ENCODE measurements around the gene MATK.
A peak's percentile ranks its signal among the peaks of the same experiment; 100 is the strongest.

The MATK gene

GRCh38 chr19:3814648-3815047 is 28.5 kb upstream of the MATK start:
- no peak for DNase-seq

DNA sequence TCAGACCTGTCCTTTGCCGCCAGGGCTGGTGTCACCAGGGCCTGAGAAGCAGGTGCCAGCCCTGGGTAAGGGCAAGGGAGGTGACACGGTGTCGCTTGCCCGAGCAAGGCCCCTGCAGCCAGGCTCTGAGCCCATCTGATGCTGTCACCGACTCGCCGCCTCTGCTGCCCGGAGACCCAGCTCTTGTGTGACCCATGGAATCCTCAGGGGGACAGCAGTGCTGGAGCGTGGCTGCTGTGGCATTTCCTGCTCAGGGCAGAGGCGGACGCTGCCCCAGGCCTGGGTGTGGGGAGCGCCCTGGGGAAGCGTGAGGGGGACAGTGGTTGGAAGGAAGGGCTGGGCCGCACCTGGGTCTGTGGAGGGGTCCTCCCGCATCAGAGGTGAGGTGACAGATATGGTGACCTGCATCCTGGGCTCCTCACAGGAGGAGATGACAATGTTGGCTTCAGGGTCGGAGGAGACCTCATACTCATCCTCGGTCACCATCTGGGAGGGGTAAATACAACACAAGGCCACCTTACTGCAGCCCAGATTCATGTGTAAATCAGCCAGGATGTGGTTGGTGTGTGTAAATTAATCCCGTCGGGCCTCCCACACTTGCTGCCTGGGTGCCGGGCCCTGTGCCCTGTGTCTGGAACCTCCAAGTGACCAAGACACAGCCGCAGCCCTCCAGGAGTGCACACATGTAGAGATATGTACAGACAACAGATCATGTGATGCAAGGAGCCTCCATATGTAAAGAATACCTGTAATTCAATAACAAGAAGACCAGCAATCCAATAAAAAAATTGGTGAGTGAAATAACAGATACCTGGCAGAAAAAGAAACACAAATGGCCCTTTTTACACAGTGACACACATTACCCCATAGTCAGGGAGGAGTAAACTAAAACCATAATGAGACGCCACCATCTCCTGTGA is 27.6 kb upstream of the MATK start:
- DNase-seq = no peak

DNA sequence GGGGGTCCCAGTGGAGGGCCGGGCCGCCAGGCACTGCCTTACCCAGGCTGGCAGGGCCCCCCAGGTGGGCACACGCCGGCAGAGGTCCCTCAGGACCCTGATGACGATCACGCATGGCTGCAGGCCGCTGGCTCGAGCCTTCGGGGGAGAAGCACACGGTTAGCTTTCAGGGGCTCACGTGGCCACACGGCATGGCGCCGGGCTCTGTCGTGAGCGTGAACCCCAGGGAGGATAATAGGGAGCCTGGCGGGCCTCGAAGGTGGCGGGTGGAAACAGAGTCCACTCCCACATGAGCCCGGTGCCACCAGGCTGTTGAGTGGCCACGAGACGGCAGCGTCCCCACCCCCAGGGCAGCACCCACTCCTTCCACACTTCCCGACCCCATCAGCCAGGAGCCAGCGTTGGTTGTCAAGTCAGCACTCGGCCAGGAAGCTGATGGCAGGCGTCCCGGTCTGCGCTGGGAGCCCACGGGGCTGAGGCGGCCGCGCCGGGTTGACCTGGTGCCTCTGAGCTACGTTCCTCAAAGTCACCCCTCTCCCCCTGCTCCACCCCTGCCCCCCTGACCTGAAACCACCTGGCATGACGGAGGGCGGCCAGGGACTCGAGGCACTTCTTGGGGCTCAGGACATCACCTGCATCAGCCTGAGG is 24.7 kb upstream of the MATK start:
- DNase-seq = no peak

DNA sequence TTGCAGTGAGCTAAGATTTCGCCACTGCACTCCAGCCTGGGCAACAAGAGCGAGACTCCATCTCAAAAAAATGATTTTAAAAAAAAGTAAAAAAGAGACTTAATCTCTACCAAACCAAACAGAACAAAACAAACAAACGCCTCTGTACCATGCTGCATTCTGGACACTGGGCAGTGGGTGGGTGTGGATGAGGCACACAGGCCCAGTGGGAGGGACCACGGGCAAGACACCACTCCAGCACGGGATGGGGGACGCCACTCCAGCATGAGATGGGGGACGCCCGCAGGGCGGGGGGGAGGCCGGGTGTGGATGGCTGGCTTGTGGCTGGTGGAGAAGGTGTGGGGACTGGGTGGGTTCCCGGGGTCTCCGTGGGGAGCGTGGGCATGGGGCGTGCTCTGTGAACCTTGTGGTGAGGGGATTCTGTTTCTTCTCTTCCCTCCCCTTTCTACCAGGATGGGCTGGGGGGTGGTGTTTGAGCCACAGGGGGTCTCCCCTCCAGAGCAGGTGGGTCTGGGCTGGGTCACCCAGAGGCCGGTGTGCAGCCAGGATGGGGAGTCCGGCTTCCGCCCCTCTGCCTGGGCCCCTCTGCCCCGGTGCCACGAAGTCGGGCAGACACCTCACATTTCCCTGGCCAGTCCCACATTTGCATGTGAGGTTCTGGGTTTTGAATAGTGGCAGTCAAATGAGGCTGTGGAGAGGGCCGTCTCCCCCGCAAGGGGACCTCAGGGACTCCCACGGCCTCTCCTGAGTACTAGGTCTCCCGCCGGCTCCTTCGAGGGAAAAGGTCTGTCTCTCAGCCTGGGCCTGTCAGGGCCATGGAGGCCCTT is 23.9 kb upstream of the MATK start:
- no peak for DNase-seq

DNA sequence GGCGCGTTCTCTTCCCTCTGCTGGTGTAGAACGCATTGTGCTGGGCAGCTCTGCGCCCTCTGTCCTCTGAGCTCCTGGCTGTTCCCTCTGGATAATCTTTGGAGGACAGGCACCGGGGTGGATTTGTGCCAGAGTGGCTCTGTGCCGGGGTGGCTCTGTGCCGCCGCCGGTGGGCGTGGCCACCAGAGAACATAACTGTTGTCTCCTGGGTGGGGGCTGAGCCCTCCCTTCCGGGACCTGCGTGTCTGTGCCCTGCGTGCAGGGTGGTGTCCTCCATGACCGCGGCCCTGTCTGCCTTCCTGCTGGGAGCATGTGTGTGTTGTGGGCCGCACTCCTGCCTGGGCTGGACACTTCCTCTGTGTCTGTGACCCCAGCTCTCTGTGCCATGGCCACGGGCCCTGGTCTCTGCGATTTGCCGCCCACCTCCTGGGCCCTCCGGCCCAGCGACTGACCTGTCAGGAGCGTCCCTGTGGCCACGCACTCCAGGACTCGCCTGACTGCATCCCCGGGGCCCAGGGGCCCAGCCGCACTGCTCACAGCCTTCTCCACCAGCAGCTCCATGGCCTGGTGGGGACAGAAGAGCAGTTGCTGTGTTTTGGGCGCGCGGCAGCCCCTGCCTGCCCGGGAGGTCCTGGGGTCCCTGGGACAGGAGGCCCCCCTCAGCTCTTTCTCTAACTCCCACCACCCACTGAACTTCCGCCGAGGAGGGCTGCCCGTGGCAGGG is 22.4 kb upstream of the MATK start:
- no peak for DNase-seq

GRCh38 chr19:3807574-3808354 is 21.6 kb upstream of the MATK start:
- no peak for DNase-seq

DNA sequence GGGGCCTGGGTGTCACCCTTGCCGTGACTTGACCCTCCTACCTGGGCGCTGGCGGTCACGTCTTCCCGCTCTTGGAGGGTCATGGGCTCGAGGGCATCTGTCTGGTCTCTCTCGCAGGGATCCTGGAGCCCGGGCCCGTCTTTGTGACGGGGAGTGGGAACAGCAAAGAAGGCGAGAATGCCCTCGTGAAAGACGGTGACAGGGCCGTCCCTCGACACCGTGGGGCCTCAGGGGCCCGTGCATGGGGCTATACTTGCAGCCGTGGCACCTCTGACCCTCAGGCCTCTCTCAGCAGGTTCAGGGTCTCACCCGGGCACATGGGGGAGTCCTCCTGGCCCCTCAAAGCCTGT is 20.9 kb upstream of the MATK start:
- DNase-seq = no peak

DNA sequence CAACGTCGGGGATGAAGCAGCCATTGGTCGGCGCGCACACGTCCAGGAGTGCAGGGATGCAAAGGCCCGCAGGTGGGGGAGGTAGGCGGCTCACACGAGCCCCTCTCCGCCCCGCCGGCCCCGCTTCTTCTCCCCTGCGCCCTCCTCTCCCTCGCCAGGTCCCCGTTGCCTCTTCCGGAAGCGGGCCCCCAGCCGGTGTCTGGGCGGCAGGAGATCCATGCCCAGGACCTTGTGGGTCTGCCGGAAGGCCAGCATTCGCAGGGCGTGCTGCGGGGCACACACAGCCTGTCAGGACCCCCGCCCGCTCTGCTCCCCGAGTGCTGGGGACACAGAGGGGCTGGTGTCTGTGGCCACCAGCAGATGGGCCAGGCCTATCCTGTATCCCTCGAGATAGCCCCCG is 19.7 kb upstream of the MATK start:
- DNase-seq = no peak

GRCh38 chr19:3804429-3804828 is 18.2 kb upstream of the MATK start:
- no peak for DNase-seq

GRCh38 chr19:3803986-3804385 is 17.8 kb upstream of the MATK start:
- DNase-seq = no peak

GRCh38 chr19:3803114-3803888 is 17.1 kb upstream of the MATK start:
- no peak for DNase-seq

- peak; percentile 72 for DNase-seq
These were observed 15.4 kb upstream of the MATK start for GRCh38 chr19:3801412-3802096.

DNA sequence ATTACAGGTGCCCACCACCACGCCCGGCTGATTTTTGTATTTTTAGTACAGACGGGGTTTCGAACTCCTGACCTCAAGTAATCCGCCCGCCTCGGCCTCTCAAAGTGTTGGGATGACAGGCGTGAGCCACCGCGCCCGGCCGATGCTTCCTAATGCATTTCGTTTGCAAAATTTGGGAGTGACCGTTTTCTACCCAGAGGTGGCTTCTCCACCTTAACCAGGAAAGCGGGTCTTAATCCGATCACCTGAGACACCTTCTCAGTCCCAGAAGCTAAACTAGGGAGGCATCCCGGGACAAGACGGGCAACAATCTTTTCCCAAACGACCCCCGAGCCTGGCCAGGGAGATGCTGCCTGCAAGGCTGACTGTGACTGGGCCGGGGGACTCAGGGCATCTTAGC is 14.8 kb upstream of the MATK start:
- DNase-seq = no peak

DNA sequence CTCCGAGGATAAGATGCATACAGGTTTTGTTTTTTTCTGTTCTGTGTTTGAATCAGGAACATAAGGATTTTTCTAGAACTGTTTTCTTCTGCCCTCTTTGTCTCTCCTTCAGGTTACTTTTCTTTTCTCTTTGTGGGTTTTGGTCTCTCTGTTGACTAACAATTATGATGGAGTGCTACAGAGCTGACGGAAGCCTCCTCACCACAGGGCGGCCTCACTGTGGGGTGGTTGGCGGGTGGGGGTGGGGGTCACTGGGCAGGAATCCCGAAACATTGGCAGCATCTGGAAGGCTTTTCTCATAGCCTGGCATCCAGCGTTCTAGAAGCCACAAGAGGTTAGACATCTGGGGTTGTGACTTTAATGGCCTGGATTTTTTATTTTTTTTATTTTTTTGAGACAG is 12.0 kb upstream of the MATK start:
- no peak for DNase-seq

DNA sequence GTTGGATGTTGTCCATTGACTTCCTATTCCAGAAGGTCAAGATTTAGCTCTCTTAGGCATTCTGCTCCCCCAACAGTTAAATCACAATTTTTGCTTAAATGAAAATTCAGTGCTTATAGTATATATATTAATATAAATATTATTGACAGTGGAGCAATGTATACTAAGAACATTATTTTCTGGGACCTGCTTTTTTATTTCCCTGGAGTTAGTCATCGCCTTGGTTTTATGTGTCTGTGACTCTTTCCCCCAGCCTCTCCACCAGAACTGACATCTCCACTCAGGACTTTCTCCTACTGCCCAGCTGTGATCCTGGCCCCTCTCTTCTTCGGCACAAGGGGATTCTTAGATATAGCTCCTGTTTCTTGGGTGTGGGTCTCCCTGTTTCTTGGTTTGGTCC is 10.2 kb upstream of the MATK start:
- DNase-seq = no peak

DNA sequence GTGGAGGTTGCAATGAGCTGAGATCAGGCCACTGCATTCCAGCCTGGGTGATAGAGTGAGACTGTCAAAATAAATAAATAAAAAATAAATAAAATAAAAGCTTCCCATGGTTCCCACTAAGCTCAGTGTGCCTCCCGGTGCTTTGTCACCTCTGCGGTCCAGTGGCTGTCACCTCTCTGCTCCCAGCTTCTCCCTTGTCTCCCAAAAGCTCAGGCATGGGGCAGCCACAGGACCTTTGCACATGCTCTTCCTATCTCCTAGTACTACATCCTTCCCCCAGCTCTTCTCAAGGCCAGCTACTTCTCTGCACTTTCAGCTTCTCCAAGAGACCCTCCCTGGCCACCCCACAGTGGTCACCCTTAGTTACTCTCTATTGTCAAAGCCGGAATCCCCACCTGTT is 7.6 kb upstream of the MATK start:
- DNase-seq = no peak

GRCh38 chr19:3792114-3792513 is 5.9 kb upstream of the MATK start:
- DNase-seq = no peak

GRCh38 chr19:3790941-3791340 is 4.8 kb upstream of the MATK start:
- DNase-seq = no peak

GRCh38 chr19:3790209-3790734 is 4.1 kb upstream of the MATK start:
- DNase-seq = peak; percentile 7

DNA sequence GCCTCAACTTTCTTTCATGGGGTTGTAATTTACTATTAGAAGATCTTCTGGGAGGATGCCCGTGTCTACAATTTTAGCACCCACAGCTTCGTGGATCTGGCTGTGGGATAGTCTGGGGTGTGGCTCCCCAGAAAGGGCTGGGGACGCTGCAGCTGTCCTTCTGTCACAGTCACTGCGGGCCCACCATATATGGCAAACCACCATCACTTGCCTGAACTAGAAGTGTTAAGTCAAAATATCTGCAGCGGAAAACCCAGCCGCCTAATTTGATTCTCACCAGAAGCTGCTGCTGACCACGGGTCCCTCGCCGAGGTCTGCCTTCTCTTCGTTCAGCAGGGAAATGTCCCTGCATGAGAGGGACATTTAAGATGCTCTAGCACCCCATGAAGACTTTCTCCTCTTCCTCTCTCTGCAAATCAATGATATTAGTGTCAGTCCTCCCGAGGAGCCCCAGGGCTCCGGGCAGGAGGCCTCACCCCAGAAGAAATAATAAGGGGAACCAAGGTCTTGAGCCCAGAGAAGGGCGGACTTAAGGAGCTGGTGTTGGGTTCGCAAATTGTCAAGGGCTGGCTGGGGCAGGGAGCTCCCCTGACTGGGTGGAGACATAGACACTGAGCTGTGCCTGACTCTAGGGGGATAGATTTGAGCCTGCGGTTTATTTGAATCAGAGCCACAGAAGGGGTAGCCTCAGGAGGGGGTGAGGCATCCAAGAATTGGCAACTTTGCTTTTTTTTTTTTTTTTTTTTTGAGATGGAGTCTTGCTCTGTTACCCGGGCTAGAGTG is 3.0 kb upstream of the MATK start:
- no peak for DNase-seq
